Endothelial cell of hepatic sinusoid (primary cell): ENCODE data around the gene SPATA32.

Experiments used
- in situ Hi-C: cut with HindIII; loops from 2 replicates; pipeline ENCODE4 v1.10.0; 2017; ENCODE audit warnings: low sequenced_read_pairs

The SPATA32 gene

DNA sequence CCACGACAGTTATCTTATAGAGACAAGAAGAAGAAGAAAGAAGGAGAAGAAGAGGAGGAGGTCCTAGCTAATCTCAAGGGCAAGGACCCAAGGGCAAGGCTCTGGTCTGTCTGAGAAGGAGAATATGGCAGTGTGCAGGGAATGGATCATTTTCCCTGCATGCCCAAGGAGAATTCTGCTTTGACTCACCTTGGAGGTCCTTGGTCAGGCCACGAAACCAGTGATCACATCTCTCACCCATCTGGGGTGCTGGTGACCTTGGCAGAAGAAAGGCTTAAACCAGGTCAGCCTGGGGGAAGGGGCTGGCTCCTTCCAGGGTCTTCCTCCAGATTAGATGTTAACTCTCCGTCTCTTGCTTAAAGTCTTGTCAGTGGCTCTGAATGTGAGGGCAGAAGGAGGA, 41.8 kb downstream of the SPATA32 start:
- in situ Hi-C loops = no loop called here

- in situ Hi-C loops = no loop called here
Observed at GRCh38 chr17:45218895-45219661, 42.8 kb downstream of the SPATA32 start.
